HG02610 (cell line): ENCODE measurements around the gene MKRN1.
"Not testable (repeated sequence)": the region's sequence is repeated elsewhere in the genome, so short reads cannot be mapped to it uniquely, and the experiment has no call there.

Source experiments
- ATAC-seq: cut with Tn5 transposase; IDR thresholded peaks from one replicate; pipeline ENCODE4 v1.9.1; 2021; ENCODE audit warnings: mild to moderate bottlenecking, moderate library complexity; ENCODE audit not compliant: unreplicated experiment

The MKRN1 gene

DNA sequence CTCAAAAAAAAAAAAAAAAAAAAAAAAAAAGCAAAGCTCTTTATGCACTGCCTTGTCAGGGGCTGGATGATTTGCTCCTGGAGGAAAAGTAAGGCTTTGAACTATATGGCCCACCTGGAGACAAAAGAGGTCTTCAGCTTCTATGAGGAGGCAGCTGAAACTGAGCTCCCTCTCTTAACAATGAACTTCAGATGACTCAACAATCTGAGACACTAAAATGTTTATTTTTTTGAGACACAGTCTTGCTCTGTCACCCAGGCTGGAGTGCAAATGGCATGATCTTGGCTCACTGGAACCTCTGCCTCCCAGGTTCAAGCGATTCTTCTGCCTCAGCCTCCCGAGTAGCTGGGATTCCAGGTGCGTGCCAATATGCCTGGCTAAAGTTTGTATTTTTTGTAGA, 38.7 kb downstream of the MKRN1 start:
- no peak for ATAC-seq

DNA sequence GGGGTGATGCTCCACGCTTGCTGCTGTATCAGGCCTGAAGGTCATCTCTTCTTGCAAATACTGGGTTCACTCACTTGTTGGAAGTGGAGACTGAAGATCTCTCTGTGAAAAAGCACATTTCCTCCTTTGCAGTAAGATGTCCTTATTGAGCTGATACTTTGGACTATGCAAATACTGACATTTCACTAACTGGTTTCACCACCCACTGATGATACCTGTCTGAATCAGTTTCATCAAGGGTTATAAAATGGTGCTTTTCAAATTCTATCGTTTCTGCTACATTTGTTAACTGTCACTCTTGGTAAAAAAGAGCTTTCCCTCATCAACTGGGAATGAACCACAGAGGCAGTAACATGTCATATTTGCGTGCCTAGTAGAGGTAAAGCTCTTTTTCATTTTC, 39.9 kb downstream of the MKRN1 start:
- no peak for ATAC-seq

- no peak for ATAC-seq
These were observed 43.9 kb downstream of the MKRN1 start for GRCh38 chr7:140435252-140435895.

GRCh38 chr7:140433396-140433795, 45.9 kb downstream of the MKRN1 start:
- ATAC-seq: no peak

- no peak for ATAC-seq
These were observed 53.2 kb downstream of the MKRN1 start for GRCh38 chr7:140426130-140426529.

DNA sequence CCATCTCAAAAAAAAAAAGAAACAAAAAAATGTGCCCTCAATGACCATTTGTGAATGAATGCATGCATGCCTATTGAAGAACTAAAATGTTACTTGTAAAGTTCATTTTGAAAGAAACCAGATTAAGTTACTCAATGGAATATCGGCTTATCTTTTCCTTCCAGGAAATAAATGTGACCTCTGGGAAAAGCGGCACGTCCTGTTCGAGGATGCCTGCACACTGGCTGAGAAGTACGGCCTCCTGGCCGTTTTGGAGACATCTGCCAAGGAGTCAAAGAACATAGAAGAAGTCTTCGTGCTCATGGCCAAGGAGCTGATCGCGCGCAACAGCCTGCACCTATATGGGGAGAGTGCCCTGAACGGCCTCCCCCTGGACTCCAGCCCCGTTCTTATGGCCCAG, 53.6 kb downstream of the MKRN1 start:
- ATAC-seq: no peak

DNA sequence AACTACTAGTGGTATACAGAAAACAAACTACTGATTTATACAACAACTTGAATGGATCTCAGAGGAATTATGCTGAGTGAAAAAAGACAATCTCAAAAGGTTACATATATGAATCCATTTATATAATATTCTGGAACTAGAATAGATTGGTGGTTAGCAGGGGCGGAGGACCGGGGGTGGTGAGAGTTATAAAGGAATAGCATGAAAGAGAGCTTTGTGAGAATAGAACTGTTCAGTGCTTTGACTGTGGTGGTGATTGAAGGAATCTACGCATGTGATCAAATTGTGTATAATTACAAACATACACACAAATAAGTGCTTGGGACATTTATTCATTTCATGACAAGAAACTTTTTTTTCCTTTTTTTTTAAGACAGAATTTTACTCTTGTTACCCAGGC, 55.8 kb downstream of the MKRN1 start:
- ATAC-seq: no peak

DNA sequence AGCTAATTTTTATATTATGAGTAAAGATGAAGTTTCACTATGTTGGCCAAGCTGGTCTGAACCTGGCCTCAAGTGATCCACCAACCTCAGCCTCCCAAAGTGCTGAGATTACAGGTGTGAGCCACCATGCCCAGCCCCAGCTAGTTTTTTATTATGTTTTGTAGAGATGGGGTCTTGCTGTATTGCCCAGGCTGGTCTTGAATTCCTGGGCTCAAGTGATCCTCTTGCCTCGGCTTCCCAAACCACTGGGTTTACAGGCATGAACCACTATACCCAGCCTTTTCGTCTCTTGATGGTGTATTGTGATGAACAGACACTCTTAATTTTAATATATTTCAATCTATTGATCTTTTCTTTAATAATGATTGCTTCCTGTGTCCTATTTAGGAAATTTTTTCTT, 57.8 kb downstream of the MKRN1 start:
- ATAC-seq: no peak

- ATAC-seq: no peak
These were observed 60.7 kb downstream of the MKRN1 start for GRCh38 chr7:140418653-140419052.

- ATAC-seq: not testable (repeated sequence)
These were observed 61.2 kb downstream of the MKRN1 start for GRCh38 chr7:140418156-140418472.

DNA sequence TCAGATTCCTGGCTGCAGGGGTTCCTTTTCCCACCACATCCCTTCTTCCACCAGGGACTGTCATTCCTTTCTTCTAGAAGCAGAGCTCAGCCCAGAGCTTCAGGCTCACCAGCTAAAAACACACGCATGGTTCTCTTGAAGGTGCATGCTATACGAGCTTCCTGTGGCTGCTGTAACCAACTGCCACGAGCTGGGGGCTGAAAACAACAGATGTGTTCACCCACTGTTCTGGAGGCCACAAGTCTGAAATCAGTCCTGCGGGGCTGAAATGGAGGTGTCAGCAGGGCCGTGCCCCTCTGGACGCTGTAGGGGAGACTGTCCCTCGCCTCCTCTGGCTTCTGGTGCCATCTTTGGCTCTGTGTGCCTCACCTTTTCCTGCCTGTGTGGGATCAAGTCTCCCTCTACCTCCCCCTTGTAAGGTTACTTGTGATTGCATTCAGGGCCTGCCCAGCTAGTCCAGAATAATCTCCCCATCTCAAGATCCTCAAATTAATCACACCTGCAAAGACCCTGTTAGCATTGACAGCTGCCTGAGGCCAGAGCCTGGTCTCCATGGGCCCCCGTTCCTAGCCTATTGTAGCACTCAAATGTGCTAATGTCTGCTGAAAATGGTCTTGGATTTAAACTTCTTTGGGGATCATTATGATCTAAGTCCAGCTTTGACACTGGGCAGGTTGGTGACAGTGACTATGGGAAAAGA, 61.7 kb downstream of the MKRN1 start:
- no peak for ATAC-seq

DNA sequence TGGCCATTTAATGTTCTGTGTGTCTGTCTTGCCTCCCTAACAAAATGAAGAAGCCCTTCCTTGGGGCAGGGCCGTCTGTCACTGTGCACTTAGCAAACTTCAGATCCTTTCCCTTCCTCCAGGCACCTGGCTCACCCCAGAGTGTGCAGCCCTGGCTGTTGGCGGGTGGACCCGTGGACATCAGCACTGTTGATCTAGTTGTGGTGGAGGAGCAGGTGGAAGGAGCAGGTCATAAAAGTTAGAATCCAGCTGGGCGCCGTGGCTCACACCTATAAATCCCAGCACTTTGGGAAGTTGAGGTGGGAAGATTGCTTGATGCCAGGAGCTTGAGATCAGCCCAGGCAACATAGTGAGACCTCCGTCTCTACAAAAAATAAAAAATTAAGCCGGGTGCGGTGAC, 62.7 kb downstream of the MKRN1 start:
- no peak for ATAC-seq

- not testable (repeated sequence) for ATAC-seq
These were observed 63.5 kb downstream of the MKRN1 start for GRCh38 chr7:140415816-140416215.

DNA sequence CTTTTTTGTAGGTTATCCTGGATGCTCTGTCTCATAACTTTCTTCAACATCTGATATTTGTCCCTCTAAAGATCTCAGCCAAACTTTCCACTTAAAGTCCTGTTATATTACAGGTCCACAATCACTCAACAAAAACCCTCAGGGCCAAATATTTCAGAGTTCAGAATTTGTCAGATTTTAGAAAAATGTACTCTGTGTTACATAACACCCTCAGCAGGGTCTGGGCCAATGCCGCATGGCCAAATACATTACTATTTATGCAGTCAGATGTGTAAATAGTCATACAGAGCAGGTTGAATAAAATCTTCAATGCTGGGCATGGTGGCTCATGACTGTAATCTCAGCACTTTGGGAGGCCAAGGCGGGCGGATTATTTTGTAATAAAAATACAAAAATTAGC, 63.9 kb downstream of the MKRN1 start:
- no peak for ATAC-seq

- no peak for ATAC-seq
These were observed 74.7 kb downstream of the MKRN1 start for GRCh38 chr7:140404565-140405065.

GRCh38 chr7:140403878-140404564, 75.3 kb downstream of the MKRN1 start, which contains the start of gene RAB19:
RAB19 (plus strand) TSS chr7:140404058; CDS start chr7:140407647, 3,589 bp downstream.
- no peak for ATAC-seq
